Activated T-cell treated with anti-CD3 and anti-CD28 coated beads, Interleukin-2, amount 50 U/mL, for 72 hours (primary cell): Measurements from ENCODE around the gene BTN2A1. TPM values are rescaled to one million over a fixed set of nuclear protein-coding genes. Genes with fewer than 3 reads are reported as not detected.

Experiments used
- ATAC-seq, 2 donors: fragments of 150-1000 bp; cut with Tn5 transposase; replicated peaks in 1 of 2; 2 replicates each; pipeline ENCODE4 v1.10.0; 2021; ENCODE audit warnings: moderate library complexity in 2 of 2, mild to moderate bottlenecking in 1 of 2
- DNase-seq, 2 donors: peaks; one replicate each; pipeline ENCODE4 v3.0.0; 2021 to 2022; ENCODE audit warnings: mixed read lengths in 1 of 2
- H3K27ac Mint-ChIP-seq: one replicate; pipeline ENCODE4 v1.8.0; 2022; ENCODE audit warnings: mild to moderate bottlenecking, moderate library complexity, mixed read lengths
- H3K27me3 Mint-ChIP-seq: one replicate; pipeline ENCODE4 v1.8.0; 2022; ENCODE audit warnings: low read depth, mixed read lengths
- H3K36me3 Mint-ChIP-seq, 2 donors: one replicate each; pipeline ENCODE4 v1.8.0; 2022; ENCODE audit warnings: mixed read lengths in 2 of 2, mild to moderate bottlenecking in 1 of 2; ENCODE audit not compliant: insufficient read depth in 2 of 2
- H3K4me1 Mint-ChIP-seq: one replicate; pipeline ENCODE4 v1.8.0; 2022; ENCODE audit warnings: low read depth, mixed read lengths
- H3K4me3 Mint-ChIP-seq, 2 donors: one replicate each; pipeline ENCODE4 v1.8.0; 2022; ENCODE audit warnings: mild to moderate bottlenecking in 2 of 2, mixed read lengths in 2 of 2, moderate library complexity in 2 of 2
- H3K9me3 Mint-ChIP-seq, 2 donors: one replicate each; pipeline ENCODE4 v1.8.0; 2022; ENCODE audit warnings: mixed read lengths in 2 of 2
- total RNA-seq, 2 donors: library from RNA; stranded (reverse); gene quantifications; one replicate each; pipeline ENCODE4 v1.2.3, GENCODE V29; 2022

BTN2A1 gene
- total RNA-seq, 2 donors from 2014 or later, result 24.3 to 25.7 TPM

GRCh38 chr6:26464014-26464413, 6.3 kb downstream of the BTN2A1 start:
- Mint-ChIP-seq H3K4me3 (peak overlapping the region in 1 of 2 donors; percentile 4), H3K9me3 (peaks cover 0 to 2% of the 10 kb centered on the region in 2 donors), H3K27me3 (no peaks in the 10 kb centered on the region), H3K4me1 (peaks cover 39% of the 10 kb centered on the region), H3K36me3 (peaks cover 23 to 49% of the 10 kb centered on the region in 2 donors), H3K27ac (peak overlapping the region; percentile 82)
- DNase-seq (no peak), ATAC-seq (no peak)

GRCh38 chr6:26464416-26465131, 6.8 kb downstream of the BTN2A1 start:
- Mint-ChIP-seq H3K9me3 (peaks cover 0 to 2% of the 10 kb centered on the region in 2 donors), H3K36me3 (peaks cover 20 to 48% of the 10 kb centered on the region in 2 donors), H3K27ac (peak overlapping the region; percentile 82), H3K4me1 (peaks cover 34% of the 10 kb centered on the region), H3K4me3 (peak overlapping the region in 1 of 2 donors; percentile 4), H3K27me3 (no peaks in the 10 kb centered on the region)
- no peak for ATAC-seq
- DNase-seq, result no peak

- H3K4me3 Mint-ChIP-seq, result no peak overlapping the region
- H3K4me1 Mint-ChIP-seq, result peaks cover 22% of the 10 kb centered on the region
- no peak for ATAC-seq
- no peak overlapping the region for H3K27ac Mint-ChIP-seq
- no peak for DNase-seq
- peaks cover 0 to 2% of the 10 kb centered on the region in 2 donors for H3K9me3 Mint-ChIP-seq
- H3K36me3 Mint-ChIP-seq, result peaks cover 18 to 43% of the 10 kb centered on the region in 2 donors
- no peaks in the 10 kb centered on the region for H3K27me3 Mint-ChIP-seq
Measured at GRCh38 chr6:26465776-26466175, 8.0 kb downstream of the BTN2A1 start.

- Mint-ChIP-seq H3K4me3 (no peak overlapping the region), H3K9me3 (peaks cover 8% of the 10 kb centered on the region in 2 donors), H3K27me3 (no peaks in the 10 kb centered on the region), H3K27ac (no peak overlapping the region), H3K4me1 (peaks cover 19% of the 10 kb centered on the region), H3K36me3 (peaks cover 30 to 51% of the 10 kb centered on the region in 2 donors)
- DNase-seq, result no peak
- ATAC-seq, result no peak
Measured at GRCh38 chr6:26468829-26469228, 11.1 kb downstream of the BTN2A1 start.

GRCh38 chr6:26470643-26471042, 12.9 kb downstream of the BTN2A1 start:
- peaks cover 8% of the 10 kb centered on the region in 2 donors for H3K9me3 Mint-ChIP-seq
- H3K4me1 Mint-ChIP-seq, result peaks cover 26% of the 10 kb centered on the region
- H3K36me3 Mint-ChIP-seq, result peaks cover 23 to 45% of the 10 kb centered on the region in 2 donors
- H3K27me3 Mint-ChIP-seq, result no peaks in the 10 kb centered on the region
- ATAC-seq (no peak), DNase-seq (no peak)
- no peak overlapping the region for H3K4me3 Mint-ChIP-seq
- peak overlapping the region; percentile 70 for H3K27ac Mint-ChIP-seq

- Mint-ChIP-seq H3K4me3 (no peak overlapping the region), H3K4me1 (peaks cover 36% of the 10 kb centered on the region), H3K27me3 (no peaks in the 10 kb centered on the region), H3K36me3 (peaks cover 23 to 46% of the 10 kb centered on the region in 2 donors), H3K9me3 (peaks cover 8% of the 10 kb centered on the region in 2 donors), H3K27ac (no peak overlapping the region)
- no peak for DNase-seq
- ATAC-seq, result no peak
Measured at GRCh38 chr6:26471970-26472369, 14.2 kb downstream of the BTN2A1 start.

- peaks cover 23 to 45% of the 10 kb centered on the region in 2 donors for H3K36me3 Mint-ChIP-seq
- H3K4me3 Mint-ChIP-seq, result peak overlapping the region; percentile 96 to 100
- peak overlapping the region; percentile 100 for H3K27ac Mint-ChIP-seq
- peaks cover 42% of the 10 kb centered on the region for H3K4me1 Mint-ChIP-seq
- no peak for DNase-seq
- H3K9me3 Mint-ChIP-seq, result peaks cover 8% of the 10 kb centered on the region in 2 donors
- no peaks in the 10 kb centered on the region for H3K27me3 Mint-ChIP-seq
- ATAC-seq, result no peak
Measured at GRCh38 chr6:26472549-26473290, 15.0 kb downstream of the BTN2A1 start.

- Mint-ChIP-seq H3K9me3 (peaks cover 8% of the 10 kb centered on the region in 2 donors), H3K36me3 (peaks cover 20 to 40% of the 10 kb centered on the region in 2 donors), H3K4me1 (peaks cover 42% of the 10 kb centered on the region), H3K4me3 (peak overlapping the region; percentile 96 to 100), H3K27ac (peak overlapping the region; percentile 100), H3K27me3 (no peaks in the 10 kb centered on the region)
- DNase-seq (no peak), ATAC-seq (no peak)
Measured at GRCh38 chr6:26473429-26473757, 15.6 kb downstream of the BTN2A1 start.

GRCh38 chr6:26473758-26474438, 16.1 kb downstream of the BTN2A1 start:
- peak overlapping the region; percentile 96 to 100 for H3K4me3 Mint-ChIP-seq
- no peaks in the 10 kb centered on the region for H3K27me3 Mint-ChIP-seq
- peaks cover 15 to 34% of the 10 kb centered on the region in 2 donors for H3K36me3 Mint-ChIP-seq
- H3K4me1 Mint-ChIP-seq, result peaks cover 42% of the 10 kb centered on the region
- DNase-seq (peak; percentile 80 to 81), ATAC-seq (peak; percentile 94 to 97)
- H3K9me3 Mint-ChIP-seq, result peaks cover 6 to 8% of the 10 kb centered on the region in 2 donors
- H3K27ac Mint-ChIP-seq, result peak overlapping the region; percentile 100

GRCh38 chr6:26474439-26474881, 16.7 kb downstream of the BTN2A1 start:
- Mint-ChIP-seq H3K27ac (peak overlapping the region; percentile 100), H3K4me1 (peaks cover 42% of the 10 kb centered on the region), H3K36me3 (peaks cover 15 to 32% of the 10 kb centered on the region in 2 donors), H3K9me3 (peaks cover 6 to 8% of the 10 kb centered on the region in 2 donors), H3K27me3 (no peaks in the 10 kb centered on the region), H3K4me3 (peak overlapping the region; percentile 96 to 100)
- DNase-seq, result peak in 1 of 2 donors; percentile 12
- no peak for ATAC-seq

- ATAC-seq (no peak), DNase-seq (no peak)
- Mint-ChIP-seq H3K9me3 (peaks cover 6 to 8% of the 10 kb centered on the region in 2 donors), H3K27me3 (no peaks in the 10 kb centered on the region), H3K4me3 (peak overlapping the region in 1 of 2 donors; percentile 18), H3K27ac (peak overlapping the region; percentile 39), H3K4me1 (peaks cover 42% of the 10 kb centered on the region), H3K36me3 (peaks cover 15 to 28% of the 10 kb centered on the region in 2 donors)
Measured at GRCh38 chr6:26475823-26476729, 18.3 kb downstream of the BTN2A1 start.

GRCh38 chr6:26476896-26477295, 19.1 kb downstream of the BTN2A1 start:
- Mint-ChIP-seq H3K36me3 (peaks cover 9 to 22% of the 10 kb centered on the region in 2 donors), H3K4me1 (peaks cover 49% of the 10 kb centered on the region), H3K27me3 (no peaks in the 10 kb centered on the region), H3K27ac (peak overlapping the region; percentile 88), H3K9me3 (peaks cover 3 to 4% of the 10 kb centered on the region in 2 donors), H3K4me3 (peak overlapping the region in 1 of 2 donors; percentile 42)
- DNase-seq (no peak), ATAC-seq (no peak)
